ENCODE data around the gene PHC3. TPM values are rescaled to one million over a fixed set of nuclear protein-coding genes. Genes with fewer than 3 reads are reported as not detected.

The PHC3 gene
- total and polyA plus RNA-seq, 2 of the 13 experiments (the other 11 are each of a cell fraction or from before 2014, with no cell fraction given), result 24.1 to 49.0 TPM

- peaks cover 1 to 36% of the 10 kb centered on the region in 2 experiments for H3K36me3 ChIP-seq (replicated peaks in 1 of 2; ENCODE audit: control insufficient read depth in 1 of 2, insufficient read depth in 2 of 2, low read length in 2 of 2)
- intact Hi-C loops (cut with micrococcal nuclease; ENCODE audit: unreplicated experiment) (no loop called here), in situ Hi-C loops (cut with HindIII; ENCODE audit: extremely low pct_ligation_motif_present, low pct_unique_long_range_greater_than_20kb) (no loop called here)
- no peaks in the 10 kb centered on the region for H4K20me1 ChIP-seq (ENCODE audit: insufficient read depth, low read length)
- peaks cover 18% of the 10 kb centered on the region for H3K4me1 ChIP-seq (ENCODE audit: insufficient read depth, low read length)
- BruUV-seq (replicated peaks), result no TSS peak
- H3K4me3 ChIP-seq (replicated peaks in 1 of 3; ENCODE audit: insufficient read depth in 1 of 3, low read depth in 2 of 3, low read length in 3 of 3), result no peak overlapping the region
- CTCF ChIA-PET (ENCODE audit: low intra/inter-chr PET ratio, low total read pairs), result no interaction called here
- H3K9me3 ChIP-seq (ENCODE audit: low read length), result no peaks in the 10 kb centered on the region
- no peak for DNase-seq (ENCODE audit: low spot score)
- peaks cover 40% of the 10 kb centered on the region for H3K79me2 ChIP-seq (ENCODE audit: insufficient read depth, low read length)
- H3K27me3 ChIP-seq (ENCODE audit: control insufficient read depth in 1 of 2, insufficient read depth in 2 of 2, low read length in 2 of 2), result no peaks in the 10 kb centered on the region; a peak in 1 of 5 replicates
- ATAC-seq, result no peak
- H3K4me2 ChIP-seq (ENCODE audit: low read depth, low read length), result no peak overlapping the region
- POLR2A ChIA-PET, result interaction anchor here (1.2 kb wide), 1 partner anchor 10 kb away, joined by 3 read pairs; no protein-coding TSS in a partner anchor
- no peak overlapping the region for H2AFZ ChIP-seq (ENCODE audit: low read length)
- FAIRE-seq, result no peak
- no peak overlapping the region for H3K9ac ChIP-seq (ENCODE audit: insufficient read depth, low read depth, low read length)
- H3K27ac ChIP-seq (ENCODE audit: extremely low read length, insufficient read depth, low read length), result no peak overlapping the region
- WGBS (ENCODE audit: low lambda C conversion rate), result 84% methylated on average over 3 of the region's 3 CpGs
- TF ChIP-seq DR1 (CRISPR knock-in tag; IDR thresholded peaks at IDR 0.05), result no peak
- no peak for TF ChIP-seq KIAA2018 (CRISPR knock-in tag; IDR thresholded peaks at IDR 0.05; ENCODE audit: borderline replicate concordance)
- TF ChIP-seq ZSCAN9 (CRISPR knock-in tag; IDR thresholded peaks at IDR 0.05; ENCODE audit: borderline replicate concordance), result no peak
- no peak for TF ChIP-seq THRA (CRISPR knock-in tag; IDR thresholded peaks at IDR 0.05; ENCODE audit: borderline replicate concordance)
- no peak for TF ChIP-seq RXRB (CRISPR knock-in tag; IDR thresholded peaks at IDR 0.05; ENCODE audit: borderline replicate concordance)
- TF ChIP-seq KAT8 (CRISPR knock-in tag; IDR thresholded peaks at IDR 0.05), result no peak
- TF ChIP-seq ZNF205 (CRISPR knock-in tag; IDR thresholded peaks at IDR 0.05), result no peak
- TF ChIP-seq MAFK (conservative IDR thresholded peaks at IDR 0.05 in 1 of 2, IDR thresholded peaks at IDR 0.05 in 1 of 2; ENCODE audit: low read length in 2 of 2), result no peak
- no peak for TF ChIP-seq ZNF512 (CRISPR knock-in tag; IDR thresholded peaks at IDR 0.05)
- no peak for TF ChIP-seq ZFAT (CRISPR knock-in tag; conservative IDR thresholded peaks at IDR 0.05)
- no peak for TF ChIP-seq PITX1 (CRISPR knock-in tag; IDR thresholded peaks at IDR 0.05)
- TF ChIP-seq BCL6 (CRISPR knock-in tag; IDR thresholded peaks at IDR 0.05), result no peak
- TF ChIP-seq ZSCAN21 (CRISPR knock-in tag; IDR thresholded peaks at IDR 0.05; ENCODE audit: borderline replicate concordance), result no peak
- TF ChIP-seq NONO (IDR thresholded peaks at IDR 0.05), result no peak
- TF ChIP-seq NONO (CRISPR knock-in tag; conservative IDR thresholded peaks at IDR 0.05), result no peak
- TF ChIP-seq KMT2B (CRISPR knock-in tag; IDR thresholded peaks at IDR 0.05), result no peak
Observed at GRCh38 chr3:170178651-170179050, 2.9 kb downstream of the PHC3 start.
